Spleen (tissue), 7 donors: ENCODE data around the gene THAP8.

Source experiments
- CTCF ChIP-seq, 11 experiments: fragments of 200-600 bp in 7 of 11; fragments of 450-650 bp in 4 of 11; sonication (generic) in 4 of 11; IDR thresholded peaks in 8 of 11; conservative IDR thresholded peaks in 3 of 11; 1 replicate in 7 of 11; 2 replicates in 4 of 11; pipeline versions ENCODE4 v1.4.0 to v1.8.0; 2016 to 2021; ENCODE audit warnings: antibody characterized with exemption in 11 of 11, inconsistent platforms in 4 of 11, mild to moderate bottlenecking in 1 of 11
- POLR2A ChIP-seq, 3 donors: fragments of 450-650 bp; IDR thresholded peaks; one replicate each; pipeline ENCODE4 v1.5.1; 2017; ENCODE audit warnings: antibody characterized with exemption in 3 of 3, mild to moderate bottlenecking in 1 of 3
- POLR2AphosphoS5 ChIP-seq, 3 donors: sonication (generic); formaldehyde crosslinking; IDR thresholded peaks; one replicate each; pipeline ENCODE4 v1.5.1; 2017; ENCODE audit warnings: antibody characterized with exemption in 3 of 3
- donor health status: DM: no; HTN: no; CAD: no; lungs with moderate emphysema.
- donor health status: DM: no; HTN: no; CAD: no.
- donor health status: DM: no; HTN: no; CAD: no.

GRCh38 chr19:35990771-35991730 lies 63.0 kb downstream of the THAP8 start:
- no peak for TF ChIP-seq CTCF (IDR thresholded peaks at IDR 0.05 in 8 of 11, conservative IDR thresholded peaks at IDR 0.05 in 3 of 11)
- no peak for TF ChIP-seq POLR2A (IDR thresholded peaks at IDR 0.05)
- TF ChIP-seq POLR2AphosphoS5 (IDR thresholded peaks at IDR 0.05) = no peak
